HL-60 (cell line): ENCODE measurements around the gene FOLR3.

Experiments used
- GABPA ChIP-seq: IDR thresholded peaks from 2 replicates; pipeline ENCODE4 v1.6.1; 2012; ENCODE audit warnings: low read depth
- POLR2AphosphoS5 ChIP-seq: IDR thresholded peaks from 2 replicates; pipeline ENCODE4 v1.6.1; 2012; ENCODE audit warnings: low read depth
- SPI1 ChIP-seq: IDR thresholded peaks from 2 replicates; pipeline ENCODE4 v1.6.1; 2012; ENCODE audit warnings: low read depth, mild to moderate bottlenecking, borderline replicate concordance
- TF ChIP-seq, protein P1 (sequence below): IDR thresholded peaks from one replicate; pipeline ENCODE4 v1.5.1; 2011; ENCODE audit warnings: low read length, control low read depth, inconsistent platforms; ENCODE audit not compliant: insufficient read depth
- TF ChIP-seq, protein P2 (sequence below): IDR thresholded peaks from 2 replicates; pipeline ENCODE4 v1.6.1; 2012; ENCODE audit warnings: low read depth; ENCODE audit not compliant: insufficient replicate concordance

DNA sequence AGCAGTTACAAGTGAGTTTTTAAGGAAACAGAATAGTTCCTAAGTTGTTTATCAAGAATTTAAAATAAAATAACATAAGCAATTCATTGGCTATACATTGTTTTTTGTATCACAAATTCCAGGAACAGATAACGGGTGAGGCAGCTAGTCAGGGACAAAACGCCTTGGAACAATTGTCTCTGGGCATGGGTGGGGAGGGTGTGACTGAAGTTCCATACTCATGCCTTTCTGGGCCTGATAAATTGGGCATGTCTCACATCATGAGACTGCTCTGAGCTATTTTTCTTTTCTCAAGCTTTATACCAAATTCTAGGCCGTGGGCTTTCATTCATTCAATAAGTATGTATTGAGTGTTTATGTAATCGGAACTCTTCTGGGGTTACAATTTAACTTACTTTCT lies 21.6 kb downstream of the FOLR3 start:
- TF ChIP-seq, protein P1, sequence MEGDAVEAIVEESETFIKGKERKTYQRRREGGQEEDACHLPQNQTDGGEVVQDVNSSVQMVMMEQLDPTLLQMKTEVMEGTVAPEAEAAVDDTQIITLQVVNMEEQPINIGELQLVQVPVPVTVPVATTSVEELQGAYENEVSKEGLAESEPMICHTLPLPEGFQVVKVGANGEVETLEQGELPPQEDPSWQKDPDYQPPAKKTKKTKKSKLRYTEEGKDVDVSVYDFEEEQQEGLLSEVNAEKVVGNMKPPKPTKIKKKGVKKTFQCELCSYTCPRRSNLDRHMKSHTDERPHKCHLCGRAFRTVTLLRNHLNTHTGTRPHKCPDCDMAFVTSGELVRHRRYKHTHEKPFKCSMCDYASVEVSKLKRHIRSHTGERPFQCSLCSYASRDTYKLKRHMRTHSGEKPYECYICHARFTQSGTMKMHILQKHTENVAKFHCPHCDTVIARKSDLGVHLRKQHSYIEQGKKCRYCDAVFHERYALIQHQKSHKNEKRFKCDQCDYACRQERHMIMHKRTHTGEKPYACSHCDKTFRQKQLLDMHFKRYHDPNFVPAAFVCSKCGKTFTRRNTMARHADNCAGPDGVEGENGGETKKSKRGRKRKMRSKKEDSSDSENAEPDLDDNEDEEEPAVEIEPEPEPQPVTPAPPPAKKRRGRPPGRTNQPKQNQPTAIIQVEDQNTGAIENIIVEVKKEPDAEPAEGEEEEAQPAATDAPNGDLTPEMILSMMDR: no peak
- TF ChIP-seq GABPA (no peak), POLR2AphosphoS5 (no peak), SPI1 (no peak)
- TF ChIP-seq, protein P2, sequence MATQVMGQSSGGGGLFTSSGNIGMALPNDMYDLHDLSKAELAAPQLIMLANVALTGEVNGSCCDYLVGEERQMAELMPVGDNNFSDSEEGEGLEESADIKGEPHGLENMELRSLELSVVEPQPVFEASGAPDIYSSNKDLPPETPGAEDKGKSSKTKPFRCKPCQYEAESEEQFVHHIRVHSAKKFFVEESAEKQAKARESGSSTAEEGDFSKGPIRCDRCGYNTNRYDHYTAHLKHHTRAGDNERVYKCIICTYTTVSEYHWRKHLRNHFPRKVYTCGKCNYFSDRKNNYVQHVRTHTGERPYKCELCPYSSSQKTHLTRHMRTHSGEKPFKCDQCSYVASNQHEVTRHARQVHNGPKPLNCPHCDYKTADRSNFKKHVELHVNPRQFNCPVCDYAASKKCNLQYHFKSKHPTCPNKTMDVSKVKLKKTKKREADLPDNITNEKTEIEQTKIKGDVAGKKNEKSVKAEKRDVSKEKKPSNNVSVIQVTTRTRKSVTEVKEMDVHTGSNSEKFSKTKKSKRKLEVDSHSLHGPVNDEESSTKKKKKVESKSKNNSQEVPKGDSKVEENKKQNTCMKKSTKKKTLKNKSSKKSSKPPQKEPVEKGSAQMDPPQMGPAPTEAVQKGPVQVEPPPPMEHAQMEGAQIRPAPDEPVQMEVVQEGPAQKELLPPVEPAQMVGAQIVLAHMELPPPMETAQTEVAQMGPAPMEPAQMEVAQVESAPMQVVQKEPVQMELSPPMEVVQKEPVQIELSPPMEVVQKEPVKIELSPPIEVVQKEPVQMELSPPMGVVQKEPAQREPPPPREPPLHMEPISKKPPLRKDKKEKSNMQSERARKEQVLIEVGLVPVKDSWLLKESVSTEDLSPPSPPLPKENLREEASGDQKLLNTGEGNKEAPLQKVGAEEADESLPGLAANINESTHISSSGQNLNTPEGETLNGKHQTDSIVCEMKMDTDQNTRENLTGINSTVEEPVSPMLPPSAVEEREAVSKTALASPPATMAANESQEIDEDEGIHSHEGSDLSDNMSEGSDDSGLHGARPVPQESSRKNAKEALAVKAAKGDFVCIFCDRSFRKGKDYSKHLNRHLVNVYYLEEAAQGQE: no peak
